Muscle layer of duodenum (tissue), 2 donors: ENCODE data around the gene GIMAP4.
A peak's percentile ranks its signal among the peaks of the same experiment; 100 is the strongest.
"Not testable (repeated sequence)": the region's sequence is repeated elsewhere in the genome, so short reads cannot be mapped to it uniquely, and the experiment has no call there.

Source experiments
- H3K27ac ChIP-seq: one replicate; pipeline ENCODE4 v1.7.0; 2013; ENCODE audit warnings: mild to moderate bottlenecking, low read length
- H3K27me3 ChIP-seq: one replicate; pipeline ENCODE4 v1.7.0; 2013; ENCODE audit warnings: low read depth, mild to moderate bottlenecking, control low read depth, low read length
- H3K36me3 ChIP-seq, 2 donors: one replicate each; pipeline ENCODE4 v1.7.0; 2013; ENCODE audit warnings: low read length in 2 of 2, control low read depth in 1 of 2, mild to moderate bottlenecking in 1 of 2; ENCODE audit not compliant: insufficient read depth in 2 of 2, control insufficient read depth in 1 of 2
- H3K4me1 ChIP-seq, 2 donors: one replicate each; pipeline ENCODE4 v1.7.0; 2013; ENCODE audit warnings: low read length in 2 of 2, mild to moderate bottlenecking in 2 of 2, control low read depth in 1 of 2, moderate library complexity in 1 of 2; ENCODE audit not compliant: insufficient read depth in 2 of 2, control insufficient read depth in 1 of 2
- H3K4me3 ChIP-seq, 2 donors: one replicate each; pipeline ENCODE4 v1.7.0; 2013; ENCODE audit warnings: low read length in 2 of 2, low read depth in 1 of 2, mild to moderate bottlenecking in 1 of 2
- H3K9me3 ChIP-seq, 2 donors: one replicate each; pipeline ENCODE4 v1.7.0; 2013; ENCODE audit warnings: low read length in 2 of 2, control low read depth in 1 of 2, mild to moderate bottlenecking in 1 of 2; ENCODE audit not compliant: control insufficient read depth in 1 of 2
- donor health status: healthy.

Gene GIMAP4

DNA sequence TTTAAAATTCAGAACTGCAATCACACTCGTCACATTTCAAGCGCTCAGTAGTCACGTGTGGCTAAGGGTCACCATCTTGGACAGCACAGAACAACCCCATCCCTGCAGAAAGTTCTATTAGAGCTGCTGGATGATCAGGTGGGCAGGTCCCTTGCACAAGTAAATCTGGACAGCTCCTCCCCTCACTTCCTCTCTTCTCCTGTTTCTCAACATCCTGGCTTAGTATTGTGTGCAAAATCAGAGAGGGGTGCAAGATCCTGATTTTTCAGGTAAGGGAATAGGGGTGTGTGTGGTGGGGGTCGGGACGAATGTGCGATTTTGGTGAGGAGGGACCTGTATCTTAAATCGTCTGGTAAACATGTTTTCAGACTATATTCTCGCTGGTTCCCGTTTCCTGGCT lies at the start of gene GIMAP4:
Gene GIMAP4 (plus strand): TSS at position 222 of the 400 bp plus-strand sequence. CDS start 2,512 bp downstream, outside the sequence.
- Histone ChIP-seq H3K27ac (peak within 1 kb of the TSS; percentile 83), H3K9me3 (no peaks in the 10 kb centered on the region), H3K4me3 (peak within 1 kb of the TSS; percentile 57 to 62), H3K4me1 (peaks cover 0 to 4% of the 10 kb centered on the region in 2 donors), H3K27me3 (no peaks in the 10 kb centered on the region), H3K36me3 (peaks cover 0 to 1% of the 10 kb centered on the region in 2 donors)

DNA sequence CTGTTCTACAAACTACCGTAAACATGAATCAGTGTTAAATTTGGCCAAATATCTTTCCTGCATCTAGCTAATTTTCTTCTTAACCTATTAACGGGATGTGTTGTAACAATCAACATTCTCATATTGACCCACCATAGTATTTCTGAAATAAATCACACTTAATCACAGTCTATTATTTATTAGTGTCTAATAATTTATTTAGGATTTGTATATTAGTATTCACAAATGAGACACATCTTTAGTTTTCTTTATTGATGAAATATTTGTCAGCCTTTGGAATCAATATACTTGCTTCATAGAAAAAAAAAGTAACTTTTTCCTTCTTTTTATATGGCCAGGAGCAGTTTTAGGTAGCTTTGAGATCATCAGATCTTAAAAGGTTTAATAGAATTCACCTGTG lies 47.9 kb upstream of the GIMAP4 start:
- peak overlapping the region; percentile 68 for H3K27ac ChIP-seq
- no peaks in the 10 kb centered on the region for H3K4me1 ChIP-seq
- no peaks in the 10 kb centered on the region for H3K27me3 ChIP-seq
- peak overlapping the region in 1 of 2 donors; percentile 34 for H3K4me3 ChIP-seq
- no peaks in the 10 kb centered on the region for H3K36me3 ChIP-seq
- no peaks in the 10 kb centered on the region for H3K9me3 ChIP-seq

DNA sequence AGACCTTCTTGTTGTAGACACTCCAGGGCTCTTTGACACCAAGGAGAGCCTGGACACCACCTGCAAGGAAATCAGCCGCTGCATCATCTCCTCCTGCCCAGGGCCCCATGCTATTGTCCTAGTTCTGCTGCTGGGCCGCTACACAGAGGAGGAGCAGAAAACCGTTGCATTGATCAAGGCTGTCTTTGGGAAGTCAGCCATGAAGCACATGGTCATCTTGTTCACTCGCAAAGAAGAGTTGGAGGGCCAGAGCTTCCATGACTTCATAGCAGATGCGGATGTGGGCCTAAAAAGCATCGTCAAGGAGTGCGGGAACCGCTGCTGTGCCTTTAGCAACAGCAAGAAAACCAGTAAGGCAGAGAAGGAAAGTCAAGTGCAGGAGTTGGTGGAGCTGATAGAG lies 47.0 kb upstream of the GIMAP4 start:
- H3K27ac ChIP-seq, result peak overlapping the region; percentile 68
- no peaks in the 10 kb centered on the region for H3K36me3 ChIP-seq
- H3K9me3 ChIP-seq, result no peaks in the 10 kb centered on the region
- peak overlapping the region in 1 of 2 donors; percentile 34 for H3K4me3 ChIP-seq
- no peaks in the 10 kb centered on the region for H3K4me1 ChIP-seq
- H3K27me3 ChIP-seq, result no peaks in the 10 kb centered on the region

DNA sequence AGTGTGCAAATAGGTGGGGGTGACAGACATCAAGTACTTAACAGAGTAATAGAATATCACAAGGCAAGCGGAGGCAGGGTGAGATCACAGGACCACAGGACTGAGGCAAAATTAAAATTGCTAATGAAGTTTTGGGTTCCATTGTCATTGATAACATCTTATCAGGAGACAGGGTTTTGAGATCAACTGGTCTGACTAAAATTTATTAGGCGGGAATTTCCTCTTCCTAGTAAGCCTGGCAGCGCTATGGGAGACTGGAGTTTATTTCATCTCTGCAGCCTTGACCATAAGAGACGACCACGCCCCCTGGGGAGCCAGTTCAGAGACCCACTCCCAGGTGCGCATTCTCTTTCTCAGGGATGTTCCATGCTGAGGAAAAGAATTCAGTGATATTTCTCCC lies 44.3 kb upstream of the GIMAP4 start:
- not testable (repeated sequence) for H3K27ac ChIP-seq

DNA sequence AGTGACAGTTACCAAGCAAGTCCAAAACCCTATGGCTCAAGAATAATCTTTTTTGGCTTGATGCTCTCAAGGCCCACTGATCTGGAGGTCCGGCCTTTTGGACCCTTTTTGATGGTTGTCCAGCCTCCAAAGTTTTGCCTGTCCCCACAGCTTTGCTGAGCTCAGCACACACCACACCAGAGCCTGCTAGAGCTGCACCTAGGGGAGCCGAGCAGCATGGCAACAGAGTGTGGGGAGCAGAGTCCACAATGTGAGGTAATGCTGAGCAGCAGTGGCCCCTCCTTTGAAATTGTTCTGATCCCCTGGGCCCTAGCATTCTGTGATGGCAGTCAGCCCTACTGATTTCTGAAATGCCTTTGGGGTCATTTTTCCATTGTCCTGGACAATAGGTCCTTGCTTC lies 43.2 kb upstream of the GIMAP4 start:
- H3K4me3 ChIP-seq, result no peak overlapping the region
- no peaks in the 10 kb centered on the region for H3K27me3 ChIP-seq
- H3K9me3 ChIP-seq, result peaks cover 0 to 3% of the 10 kb centered on the region in 2 donors
- H3K4me1 ChIP-seq, result no peaks in the 10 kb centered on the region
- no peak overlapping the region for H3K27ac ChIP-seq
- no peaks in the 10 kb centered on the region for H3K36me3 ChIP-seq

More for the DNA sequence above, 44.3 kb upstream of the GIMAP4 start:
- not testable (repeated sequence) for H3K27me3 ChIP-seq, H3K4me1 ChIP-seq, H3K36me3 ChIP-seq, H3K4me3 ChIP-seq, H3K9me3 ChIP-seq

DNA sequence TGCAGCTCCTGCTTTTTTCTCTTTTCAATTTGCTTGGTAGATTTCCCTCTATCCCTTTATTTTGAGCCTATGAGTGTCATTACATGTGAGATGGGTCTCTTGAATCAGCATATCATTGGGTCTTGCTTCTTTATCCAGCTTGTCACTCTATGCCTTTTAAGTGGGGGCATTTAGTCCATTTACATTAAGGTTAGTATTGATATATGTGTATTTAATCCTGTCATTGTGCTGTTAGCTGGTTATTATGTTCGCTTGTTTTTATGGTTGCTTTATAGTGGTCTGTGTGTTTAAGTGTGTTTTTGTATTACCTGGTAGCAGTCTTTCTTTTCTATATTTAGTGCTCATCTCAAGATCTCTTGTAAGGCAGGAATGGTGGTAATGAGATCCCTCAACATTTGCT lies 35.5 kb upstream of the GIMAP4 start:
- H3K4me1 ChIP-seq, result no peaks in the 10 kb centered on the region
- no peak overlapping the region for H3K27ac ChIP-seq
- no peaks in the 10 kb centered on the region for H3K27me3 ChIP-seq
- no peaks in the 10 kb centered on the region for H3K36me3 ChIP-seq
- peaks cover 0 to 26% of the 10 kb centered on the region in 2 donors for H3K9me3 ChIP-seq
- H3K4me3 ChIP-seq, result no peak overlapping the region

DNA sequence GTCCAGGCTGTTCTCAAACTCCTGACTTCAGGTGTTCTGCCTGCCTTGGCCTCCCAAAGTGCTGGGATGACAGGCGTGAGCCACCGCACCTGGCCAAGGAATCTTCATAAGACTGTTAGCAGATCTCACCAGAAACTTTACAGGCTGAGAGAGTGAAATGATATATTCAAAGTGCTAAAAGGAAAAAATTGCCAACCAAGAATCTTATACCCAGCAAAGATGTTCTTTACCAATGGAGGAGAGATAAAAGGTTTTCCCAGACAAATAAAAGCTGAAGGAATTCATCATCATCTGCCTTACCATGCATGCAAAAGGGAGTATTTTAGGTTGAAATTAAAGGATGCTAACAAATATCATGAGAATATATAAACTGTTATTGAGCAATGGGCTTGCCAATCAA lies 28.9 kb upstream of the GIMAP4 start:
- Histone ChIP-seq H3K27ac (no peak overlapping the region), H3K27me3 (no peaks in the 10 kb centered on the region), H3K9me3 (peaks cover 11 to 50% of the 10 kb centered on the region in 2 donors)

DNA sequence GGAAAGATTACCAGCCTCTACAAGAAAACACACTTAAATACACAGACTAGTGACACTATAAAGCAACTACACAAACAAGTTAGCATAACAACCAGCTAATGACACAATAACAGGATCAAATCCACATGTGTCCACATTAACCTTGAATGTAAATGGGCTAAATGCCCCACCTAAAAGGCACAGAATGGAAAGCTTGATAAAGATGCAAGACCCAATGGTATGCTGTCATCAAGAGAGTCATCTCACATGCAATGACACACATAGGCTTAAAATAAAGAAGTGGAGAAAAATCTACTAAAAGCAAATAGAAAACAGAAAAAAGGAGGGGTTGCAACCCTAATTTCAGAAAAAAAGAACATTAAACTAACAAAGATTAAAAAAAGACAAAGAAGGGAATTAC lies 14.0 kb upstream of the GIMAP4 start:
- no peak overlapping the region for H3K4me3 ChIP-seq
- H3K27ac ChIP-seq, result no peak overlapping the region
- peaks cover 0 to 3% of the 10 kb centered on the region in 2 donors for H3K9me3 ChIP-seq
- no peaks in the 10 kb centered on the region for H3K36me3 ChIP-seq
- H3K4me1 ChIP-seq, result no peaks in the 10 kb centered on the region
- H3K27me3 ChIP-seq, result no peaks in the 10 kb centered on the region

More for the DNA sequence above, 28.9 kb upstream of the GIMAP4 start:
- Histone ChIP-seq H3K4me1 (no peaks in the 10 kb centered on the region), H3K4me3 (peak overlapping the region in 1 of 2 donors; percentile 6), H3K36me3 (no peaks in the 10 kb centered on the region)

DNA sequence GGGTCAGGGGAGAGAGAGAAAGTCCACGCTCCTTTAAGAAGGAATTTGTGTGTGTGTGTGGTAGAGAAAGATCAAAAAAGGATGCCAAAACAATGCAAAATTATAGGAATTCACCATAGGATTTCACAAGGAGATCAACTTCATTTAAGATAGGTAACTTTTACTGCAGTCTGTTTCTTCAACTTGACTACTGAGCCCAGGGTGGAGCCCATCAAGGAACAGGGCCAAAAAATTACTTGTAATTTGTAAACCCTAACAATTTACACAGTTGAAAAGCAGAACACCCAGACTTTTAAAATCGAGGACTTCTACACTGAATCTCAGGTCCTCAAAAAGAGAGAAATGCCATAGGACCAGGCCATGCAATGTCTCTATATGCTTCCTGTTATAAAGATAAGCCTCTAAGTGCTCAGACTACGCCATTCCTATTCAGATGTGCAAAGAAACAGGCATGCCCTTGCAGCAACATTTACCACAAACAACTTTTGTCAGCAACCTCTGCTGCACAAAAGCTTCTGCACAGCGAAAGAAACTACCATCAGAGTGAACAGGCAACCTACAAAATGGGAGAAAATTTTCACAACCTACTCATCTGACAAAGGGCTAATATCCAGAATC lies 10.6 kb upstream of the GIMAP4 start:
- H3K36me3 ChIP-seq, result no peaks in the 10 kb centered on the region
- no peaks in the 10 kb centered on the region for H3K4me1 ChIP-seq
- H3K9me3 ChIP-seq, result peaks cover 0 to 7% of the 10 kb centered on the region in 2 donors
- no peak overlapping the region for H3K4me3 ChIP-seq
- H3K27me3 ChIP-seq, result no peaks in the 10 kb centered on the region
- H3K27ac ChIP-seq, result peak overlapping the region; percentile 4

DNA sequence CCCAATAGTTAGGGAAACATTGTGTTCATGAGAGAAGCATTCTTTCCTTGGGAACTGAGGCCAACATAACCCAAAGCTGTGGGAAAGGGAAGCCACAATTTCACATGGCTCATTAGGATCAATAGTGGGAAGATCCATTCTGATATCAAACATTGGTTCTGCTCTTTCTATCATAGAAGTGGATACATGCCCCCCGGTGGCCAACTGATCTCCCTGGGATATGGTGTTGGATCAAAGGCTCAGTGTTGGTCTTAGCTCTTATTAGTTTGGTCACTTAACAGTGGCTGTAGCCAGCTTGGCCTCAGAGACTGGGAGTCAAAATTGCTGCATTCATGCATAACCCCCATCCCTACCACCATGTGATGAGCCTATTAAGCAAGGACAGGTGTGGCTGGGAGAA lies 6.7 kb upstream of the GIMAP4 start:
- H3K9me3 ChIP-seq, result peaks cover 0 to 7% of the 10 kb centered on the region in 2 donors
- H3K36me3 ChIP-seq, result no peaks in the 10 kb centered on the region
- H3K27me3 ChIP-seq, result no peaks in the 10 kb centered on the region
- H3K4me3 ChIP-seq, result no peak overlapping the region
- H3K27ac ChIP-seq, result no peak overlapping the region
- no peaks in the 10 kb centered on the region for H3K4me1 ChIP-seq

DNA sequence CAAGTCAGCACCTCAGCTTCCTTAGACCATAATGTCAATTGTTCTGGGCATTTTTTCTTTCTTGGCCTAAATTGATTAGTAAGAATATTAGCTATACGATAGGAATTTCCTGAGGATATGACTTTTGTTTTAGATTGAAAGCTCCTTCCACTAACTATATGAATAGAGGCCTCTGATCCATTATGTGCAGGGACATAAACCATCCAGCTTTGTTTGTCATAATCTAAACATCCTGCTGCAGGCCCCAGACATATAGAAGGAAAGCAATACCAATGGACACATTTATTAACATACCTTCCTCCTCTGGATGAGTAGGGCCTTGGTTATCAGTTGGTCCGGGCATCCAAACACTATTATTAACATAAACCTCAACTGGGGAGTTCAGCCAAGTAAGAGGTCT lies 4.3 kb upstream of the GIMAP4 start:
- Histone ChIP-seq H3K4me1 (no peaks in the 10 kb centered on the region), H3K36me3 (no peaks in the 10 kb centered on the region), H3K9me3 (peaks cover 0 to 7% of the 10 kb centered on the region in 2 donors), H3K27ac (no peak overlapping the region), H3K27me3 (no peaks in the 10 kb centered on the region), H3K4me3 (no peak overlapping the region)

DNA sequence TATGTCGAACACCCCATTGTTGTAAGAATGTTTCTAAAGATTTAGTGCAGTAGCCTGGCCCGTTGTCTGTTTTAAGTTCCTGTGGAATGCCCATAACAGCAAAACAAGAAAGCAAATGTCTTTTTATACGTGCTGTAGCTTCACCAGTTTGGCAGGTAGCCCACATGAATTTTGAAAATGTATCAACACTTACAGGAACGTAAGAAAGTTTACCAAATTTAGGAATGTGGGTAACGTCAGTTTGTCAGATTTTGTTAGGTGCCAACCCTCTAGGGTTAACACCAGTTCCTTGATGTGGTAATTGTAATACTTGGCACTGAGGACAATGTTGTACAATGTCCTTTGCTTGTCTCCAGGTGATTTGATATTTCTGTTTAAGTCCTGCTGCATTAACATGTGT lies 3.2 kb upstream of the GIMAP4 start:
- H3K27ac ChIP-seq, result no peak overlapping the region
- no peak overlapping the region for H3K4me3 ChIP-seq
- no peaks in the 10 kb centered on the region for H3K4me1 ChIP-seq
- peaks cover 0 to 7% of the 10 kb centered on the region in 2 donors for H3K9me3 ChIP-seq
- no peaks in the 10 kb centered on the region for H3K27me3 ChIP-seq
- H3K36me3 ChIP-seq, result no peaks in the 10 kb centered on the region
